Stimulated activated naive CD8-positive, alpha-beta T cell treated with anti-CD3 and anti-CD28 coated beads, Interleukin-15, Interleukin-2, amounts not matched to agents 100 U/mL and 50 U/mL, for 24 hours (primary cell): ENCODE results near the gene PSMD2.
"Not testable (repeated sequence)": the region's sequence is repeated elsewhere in the genome, so short reads cannot be mapped to it uniquely, and the experiment has no call there.

ENCODE experiments used
- ATAC-seq: fragments of 150-1000 bp; cut with Tn5 transposase; one replicate; pipeline ENCODE4 v1.10.0; 2021
- DNase-seq: peaks from one replicate; pipeline ENCODE4 v3.0.0; 2021

PSMD2 gene

DNA sequence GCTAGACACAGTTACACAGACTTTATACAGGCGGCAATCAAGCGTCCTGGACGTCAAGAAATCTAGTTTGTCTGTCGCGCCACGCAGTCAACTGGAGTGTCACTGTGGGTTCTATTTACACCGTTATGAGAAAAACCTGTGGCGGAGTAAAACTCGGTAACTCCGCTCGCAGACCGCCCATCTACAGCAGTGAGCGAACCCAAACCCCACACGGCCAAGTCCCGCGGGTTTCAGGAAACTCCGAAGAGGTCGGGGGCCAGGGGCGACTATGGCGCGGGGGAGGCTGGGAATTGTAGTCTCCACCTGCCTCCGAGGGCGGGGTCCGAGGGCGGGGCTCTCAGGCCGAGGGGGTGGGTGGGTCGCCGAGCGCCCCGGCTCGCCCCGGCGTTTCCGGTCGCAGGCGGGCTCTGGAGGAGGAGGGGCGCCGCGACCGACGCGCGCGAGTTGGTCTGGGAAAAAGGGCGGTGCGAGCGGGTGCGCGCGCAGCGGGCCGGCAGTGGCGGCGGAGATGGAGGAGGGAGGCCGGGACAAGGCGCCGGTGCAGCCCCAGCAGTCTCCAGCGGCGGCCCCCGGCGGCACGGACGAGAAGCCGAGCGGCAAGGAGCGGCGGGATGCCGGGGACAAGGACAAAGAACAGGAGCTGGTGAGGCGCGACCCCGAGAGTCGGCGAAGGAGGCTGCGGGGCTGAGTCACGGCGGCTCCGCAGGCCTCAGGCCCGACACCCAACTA, at the start of gene PSMD2:
Gene PSMD2, plus strand, starts transcription at position 483 of the 729 bp plus-strand sequence. Its CDS starts 26 bp downstream, at position 509.
- ATAC-seq (peak; percentile 96), DNase-seq (peak; percentile 99)

DNA sequence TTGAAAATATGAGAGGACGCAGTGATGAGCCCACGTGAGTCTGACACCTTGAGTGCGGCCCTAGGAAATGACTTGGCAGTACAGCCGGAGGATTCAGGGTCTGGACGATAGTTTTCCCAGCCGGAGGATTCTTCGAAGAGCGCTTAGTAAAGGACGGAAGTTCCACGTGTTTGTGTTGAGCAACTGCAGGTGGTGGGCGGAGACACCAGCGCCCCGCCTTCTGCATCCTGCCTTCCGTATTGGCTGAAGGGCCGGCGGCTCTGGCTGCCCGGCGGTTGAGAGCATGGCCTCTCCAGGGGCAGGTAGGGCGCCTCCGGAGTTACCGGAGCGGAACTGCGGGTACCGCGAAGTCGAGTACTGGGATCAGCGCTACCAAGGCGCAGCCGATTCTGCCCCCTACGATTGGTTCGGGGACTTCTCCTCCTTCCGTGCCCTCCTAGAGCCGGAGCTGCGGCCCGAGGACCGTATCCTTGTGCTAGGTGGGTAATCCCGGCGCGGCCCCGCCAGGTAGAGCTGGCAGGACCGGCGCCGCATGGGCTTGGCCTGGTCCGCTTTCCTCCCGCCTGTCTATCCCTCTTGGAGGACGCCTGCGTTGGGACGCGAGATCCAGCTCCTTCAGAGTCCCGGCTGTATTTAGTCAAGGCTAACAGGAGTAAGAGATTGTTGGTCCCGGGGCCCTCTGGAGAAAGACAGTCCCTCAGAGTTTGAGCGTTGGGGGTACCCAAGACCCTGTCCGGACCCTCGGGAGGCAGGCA, 49.5 kb upstream of the PSMD2 start, which contains the start of gene EEF1AKMT4:
Gene EEF1AKMT4, plus strand, starts transcription at position 261 of the 755 bp plus-strand sequence. Its CDS starts 23 bp downstream, at position 284.
- ATAC-seq (peak; percentile 92), DNase-seq (peak; percentile 95)

DNA sequence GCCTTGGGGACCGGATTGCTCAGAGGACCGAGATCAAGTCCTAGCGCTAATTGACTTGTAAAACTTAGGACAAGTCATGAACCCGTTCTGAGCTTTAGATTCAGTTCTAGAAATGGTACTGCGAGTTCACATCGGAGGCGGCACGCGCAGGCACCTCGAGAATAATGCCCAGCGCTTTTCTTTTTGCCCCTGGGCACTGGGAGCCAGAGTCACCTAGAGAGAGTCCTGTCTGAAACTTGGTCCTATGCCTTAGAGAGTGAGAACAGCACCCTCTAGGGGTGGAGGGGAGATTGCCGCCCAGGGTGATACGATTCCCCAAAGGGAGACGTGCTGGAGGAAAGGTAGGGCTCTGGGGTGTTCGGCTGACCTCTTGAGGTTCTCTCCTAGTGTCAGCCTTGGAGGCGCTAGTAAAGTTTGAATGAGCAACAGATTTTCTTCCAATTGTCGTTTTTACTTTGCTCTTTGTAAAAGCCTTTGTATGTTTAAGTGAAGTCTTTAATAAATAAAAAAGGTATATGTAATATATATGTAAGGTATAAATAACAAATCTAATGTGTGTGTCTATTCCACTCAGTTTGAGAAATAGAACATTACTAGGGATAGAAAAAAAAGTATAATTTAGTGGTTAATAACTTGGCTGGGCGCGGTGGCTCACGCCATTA, 48.7 kb upstream of the PSMD2 start:
- ATAC-seq (peak; percentile 68), DNase-seq (peak; percentile 95)

DNA sequence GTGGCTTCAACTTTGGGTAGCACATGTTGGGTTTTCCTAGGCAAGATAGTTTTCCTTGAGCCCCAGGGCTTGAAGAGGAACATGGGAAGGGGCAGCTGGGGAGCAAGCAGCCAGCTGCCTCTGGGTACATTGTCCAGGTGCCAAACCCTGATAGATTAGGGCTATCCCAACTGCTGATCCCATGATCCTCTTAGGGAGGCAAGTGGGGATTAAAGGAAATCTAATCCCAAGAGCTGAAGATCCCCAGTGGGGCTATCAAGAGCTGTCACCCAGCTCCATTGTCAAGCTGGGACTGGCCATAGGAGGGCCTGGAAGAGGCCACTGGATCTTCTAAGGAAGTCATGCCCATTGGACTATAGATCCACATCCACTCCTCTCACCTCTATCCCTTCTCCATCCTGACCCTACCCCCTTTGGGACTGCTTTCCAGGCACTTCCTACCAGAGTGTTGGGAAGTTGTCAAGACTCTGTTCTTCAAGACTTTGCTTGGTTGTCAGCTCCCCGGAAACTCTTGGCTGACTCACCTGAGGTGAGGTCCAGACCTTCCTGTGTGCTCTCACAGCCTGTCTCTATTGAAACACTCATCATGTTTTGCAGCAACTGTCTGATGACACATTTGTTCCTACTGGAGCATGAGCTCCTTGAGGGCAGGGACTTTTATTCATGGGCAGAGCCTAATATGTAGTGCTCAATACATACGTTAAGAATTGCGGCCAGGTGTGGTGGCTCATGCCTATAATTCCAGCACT, 43.6 kb upstream of the PSMD2 start:
- DNase-seq = peak; percentile 29
- peak; percentile 77 for ATAC-seq

GRCh38 chr3:184257083-184257915, 41.7 kb upstream of the PSMD2 start:
- no peak for DNase-seq
- no peak for ATAC-seq

- ATAC-seq = no peak
- DNase-seq = no peak
Measured at GRCh38 chr3:184258926-184259325, 40.1 kb upstream of the PSMD2 start.

GRCh38 chr3:184259396-184259877, 39.6 kb upstream of the PSMD2 start:
- DNase-seq (no peak), ATAC-seq (no peak)

DNA sequence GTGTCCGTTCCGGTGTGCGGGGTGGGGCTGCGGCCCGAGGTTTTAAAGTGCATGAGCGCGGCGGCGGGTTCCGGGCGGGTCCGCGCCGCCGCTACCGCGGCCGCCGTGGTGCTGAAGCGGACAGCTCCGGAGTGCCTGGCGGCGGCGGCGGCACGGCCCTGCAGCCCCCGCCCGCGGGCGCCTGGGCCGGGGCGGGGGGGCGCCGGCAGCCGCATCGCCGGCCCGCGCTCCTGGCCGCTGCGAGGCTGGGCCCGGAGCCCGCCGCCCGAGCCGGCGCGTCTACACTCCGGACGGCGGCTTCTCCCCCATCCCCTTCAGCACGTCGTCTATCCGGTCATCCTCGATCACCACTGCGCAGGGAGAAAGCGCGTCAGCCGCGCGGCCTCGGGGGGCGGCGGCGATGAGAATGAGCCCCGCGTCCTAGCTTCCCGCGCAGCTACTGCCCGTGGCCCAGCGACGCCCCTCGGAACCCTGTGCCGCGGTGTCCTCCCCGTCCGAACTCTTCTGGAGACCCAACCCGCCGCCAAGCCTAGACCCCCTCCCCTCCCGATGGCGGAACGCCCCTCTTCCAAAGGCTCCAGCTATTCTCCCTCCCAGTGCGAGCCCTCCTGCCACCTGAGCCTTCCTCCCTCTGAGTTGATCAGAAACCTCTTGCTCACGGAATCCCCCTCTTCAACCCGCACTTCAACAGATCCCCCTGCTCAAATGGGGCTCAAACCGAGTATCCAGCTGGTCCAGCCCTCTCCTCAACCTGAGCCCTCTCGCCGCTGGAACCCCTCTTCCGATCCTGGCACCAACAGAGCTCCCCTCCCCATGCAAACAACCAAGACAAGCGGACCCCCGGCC, 38.9 kb upstream of the PSMD2 start:
- ATAC-seq = peak; percentile 21
- DNase-seq = peak; percentile 56

DNA sequence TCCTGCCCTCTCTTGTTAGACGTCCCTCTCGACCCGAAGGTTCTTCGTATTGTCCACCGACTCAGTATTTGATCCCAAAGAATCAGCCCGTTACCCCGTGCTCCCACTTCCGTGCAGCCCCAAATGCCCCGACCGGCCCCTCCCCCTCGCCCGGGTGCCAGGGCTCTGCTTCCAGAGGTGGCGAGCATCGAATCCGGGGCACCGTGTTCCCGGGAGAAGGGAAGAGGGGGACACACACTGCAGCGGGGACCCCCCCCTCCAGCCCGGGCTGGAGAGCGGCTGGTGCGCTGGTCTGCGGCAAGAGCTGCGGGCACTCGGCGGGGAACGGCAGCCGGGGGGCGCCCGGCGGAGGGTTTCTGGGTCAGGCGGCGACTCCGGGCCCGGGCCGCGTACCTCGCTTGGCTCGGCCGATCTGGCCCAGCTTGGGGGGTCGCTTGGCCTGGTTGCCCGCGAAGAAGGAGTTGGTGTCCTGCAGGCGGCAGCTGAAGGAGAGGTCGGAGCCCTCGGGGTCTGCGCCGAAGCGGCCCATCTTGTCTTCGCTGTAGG, 38.2 kb upstream of the PSMD2 start:
- DNase-seq (peak; percentile 18), ATAC-seq (no peak)

DNA sequence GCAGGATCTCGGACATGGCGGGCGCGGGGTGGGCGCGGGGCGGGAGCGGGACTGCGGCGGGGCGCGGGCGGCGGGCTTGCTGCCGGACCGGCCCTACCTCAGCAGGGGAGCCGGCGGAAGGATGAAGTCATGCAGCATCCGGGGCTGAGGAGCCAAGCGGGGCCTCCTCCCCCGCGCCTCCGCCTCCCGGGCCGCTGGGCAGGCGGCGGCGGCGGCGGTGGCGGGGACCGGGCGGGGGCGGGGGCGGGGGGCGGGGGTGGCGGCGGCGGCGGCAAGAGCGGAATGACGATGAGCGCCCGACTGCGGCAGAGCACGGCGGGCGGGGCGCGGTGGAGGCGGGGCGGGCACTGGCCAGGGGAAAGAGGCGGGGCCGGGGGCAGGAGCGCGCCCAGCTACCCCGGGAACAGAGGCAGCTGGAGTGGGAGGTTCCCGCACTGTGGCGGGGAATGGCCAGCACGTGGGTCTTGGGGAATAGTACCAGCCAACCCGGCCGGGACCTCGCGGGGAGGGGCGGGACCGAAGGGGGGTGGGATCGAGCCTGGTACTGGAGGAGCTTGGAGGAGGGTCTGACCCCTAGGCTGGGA, 37.7 kb upstream of the PSMD2 start, which contains the start of gene CAMK2N2:
Gene CAMK2N2, minus strand, starts transcription at position 284 of the 584 bp plus-strand sequence. Its CDS starts 268 bp downstream, at position 16.
- DNase-seq (peak; percentile 65), ATAC-seq (peak; percentile 56)

- peak; percentile 44 for ATAC-seq
- peak; percentile 28 for DNase-seq
Measured at GRCh38 chr3:184261854-184262763, 36.9 kb upstream of the PSMD2 start.

GRCh38 chr3:184262764-184263179, 36.3 kb upstream of the PSMD2 start:
- ATAC-seq = no peak

DNA sequence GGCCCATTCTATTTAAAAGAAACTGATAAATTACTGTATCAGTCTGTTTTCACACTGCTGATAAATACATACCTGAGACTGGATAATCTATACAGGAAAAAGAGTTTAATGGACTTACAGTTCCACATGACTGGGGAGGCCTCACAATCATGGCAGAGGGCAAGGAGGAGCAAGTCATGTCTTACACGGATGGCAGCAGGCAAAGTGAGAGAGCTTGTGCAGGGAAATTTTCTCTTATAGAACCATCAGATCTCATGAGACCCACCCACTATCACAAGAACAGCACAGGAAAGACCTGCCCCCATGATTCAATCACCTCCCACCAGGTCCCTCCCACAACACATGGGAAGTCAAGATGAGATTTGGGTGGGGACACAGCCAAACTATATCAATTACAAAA, 31.8 kb upstream of the PSMD2 start:
- DNase-seq, ATAC-seq: not testable (repeated sequence)

More at GRCh38 chr3:184262764-184263179, 36.3 kb upstream of the PSMD2 start:
- DNase-seq = no peak

GRCh38 chr3:184272269-184272668, 26.8 kb upstream of the PSMD2 start:
- DNase-seq (no peak), ATAC-seq (no peak)

DNA sequence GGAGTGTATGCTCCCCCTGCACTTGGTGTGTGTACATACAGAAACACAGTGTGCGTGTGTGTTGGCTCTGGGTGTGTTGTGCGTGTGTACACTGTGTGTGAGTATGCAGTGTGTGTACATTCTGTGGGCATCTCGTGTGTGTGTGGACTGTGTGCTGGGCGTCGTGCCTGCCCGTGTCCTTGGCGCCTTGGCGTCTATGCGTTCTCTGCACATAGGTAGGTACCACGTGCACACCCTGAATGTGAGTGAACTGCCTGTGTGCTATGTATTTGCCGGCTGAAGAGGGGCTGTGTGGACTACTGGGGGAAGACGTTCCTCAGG, 23.7 kb upstream of the PSMD2 start:
- DNase-seq (no peak), ATAC-seq (peak; percentile 28)

GRCh38 chr3:184275961-184276910, 22.8 kb upstream of the PSMD2 start, which contains the start of gene ECE2:
Gene ECE2, plus strand, starts transcription at chr3:184276022. Its CDS starts 132 bp downstream, at chr3:184276154.
- ATAC-seq = no peak
- DNase-seq = no peak

DNA sequence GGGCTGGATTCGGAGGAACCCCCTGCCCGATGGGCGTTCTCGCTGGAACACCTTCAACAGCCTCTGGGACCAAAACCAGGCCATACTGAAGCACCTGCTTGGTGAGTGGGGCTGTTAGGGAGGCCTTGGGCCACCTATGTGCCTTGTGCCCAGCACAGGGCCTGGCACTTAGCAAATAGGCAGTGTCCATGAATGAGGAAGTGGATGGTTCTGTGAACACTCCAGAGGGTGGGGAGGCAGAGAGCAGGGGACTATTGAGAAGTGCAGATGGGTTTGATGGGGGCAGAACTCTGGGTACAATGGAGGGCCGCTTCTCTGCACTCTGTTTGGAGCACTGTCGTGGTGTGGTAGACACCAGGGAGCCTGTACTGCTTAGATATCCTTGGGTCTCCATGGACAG, 21.7 kb upstream of the PSMD2 start:
- ATAC-seq = no peak

More for the DNA sequence above, 21.7 kb upstream of the PSMD2 start:
- no peak for DNase-seq
